AG09319 (cell line): ENCODE results near the gene DDX4.
A peak's percentile ranks its signal among the peaks of the same experiment; 100 is the strongest.
"Not testable (repeated sequence)": the region's sequence is repeated elsewhere in the genome, so short reads cannot be mapped to it uniquely, and the experiment has no call there.

Source experiments
- DNase-seq: peaks from one replicate; pipeline ENCODE4 v3.0.0-alpha.2; 2010; ENCODE audit warnings: low read depth; ENCODE audit errors: extremely low read depth
- CTCF ChIP-seq: IDR thresholded peaks from 2 replicates; pipeline ENCODE4 v1.5.1; 2011; ENCODE audit warnings: low read depth, mild to moderate bottlenecking, inconsistent platforms, low read length, moderate library complexity

The DDX4 gene

GRCh38 chr5:55773057-55773456, 35.2 kb downstream of the DDX4 start:
- no peak for DNase-seq
- no peak for TF ChIP-seq CTCF

- TF ChIP-seq CTCF: no peak
- no peak for DNase-seq
Measured at GRCh38 chr5:55777332-55777731, 39.5 kb downstream of the DDX4 start.

- TF ChIP-seq CTCF: no peak
- DNase-seq: no peak
Measured at GRCh38 chr5:55800924-55801323, 63.1 kb downstream of the DDX4 start.

GRCh38 chr5:55808814-55809213, 71.0 kb downstream of the DDX4 start:
- not testable (repeated sequence) for DNase-seq

- not testable (repeated sequence) for DNase-seq
Measured at GRCh38 chr5:55815939-55816338, 78.1 kb downstream of the DDX4 start.

GRCh38 chr5:55816342-55816741, 78.5 kb downstream of the DDX4 start:
- peak; percentile 20 for DNase-seq
- no peak for TF ChIP-seq CTCF

GRCh38 chr5:55817030-55817429, 79.2 kb downstream of the DDX4 start:
- no peak for DNase-seq
- no peak for TF ChIP-seq CTCF

GRCh38 chr5:55820488-55820887, 82.6 kb downstream of the DDX4 start:
- no peak for TF ChIP-seq CTCF
- DNase-seq: no peak
